Activated naive CD8-positive, alpha-beta T cell treated with anti-CD3 and anti-CD28 coated beads, Interleukin-2, amount 10 ng/mL, durations not matched to agents 7 days and 5 days (primary cell): Measurements from ENCODE around the gene ARHGAP23. TPM values are rescaled to one million over a fixed set of nuclear protein-coding genes. Genes with fewer than 3 reads are reported as not detected.
"Not testable (repeated sequence)": the region's sequence is repeated elsewhere in the genome, so short reads cannot be mapped to it uniquely, and the experiment has no call there.

ENCODE experiments used
- ATAC-seq: fragments of 150-1000 bp; cut with Tn5 transposase; one replicate; pipeline ENCODE4 v1.10.0; 2021; ENCODE audit warnings: low read depth, moderate library complexity
- POLR2A ChIA-PET: fragments of 350-600 bp; sonication (Branson Sonifier 250); formaldehyde crosslinking; loops from one replicate; lab custom pipeline; 2021; ENCODE audit warnings: antibody characterized with exemption; lab: Charles Lee
- DNase-seq: peaks from one replicate; pipeline ENCODE4 v3.0.0; 2021
- H3K27ac Mint-ChIP-seq: one replicate; pipeline ENCODE4 v1.8.0; 2022; ENCODE audit warnings: mild to moderate bottlenecking, mixed read lengths
- H3K27me3 Mint-ChIP-seq: one replicate; pipeline ENCODE4 v1.8.0; 2022; ENCODE audit warnings: mild to moderate bottlenecking, moderate library complexity, mixed read lengths
- H3K36me3 Mint-ChIP-seq: one replicate; pipeline ENCODE4 v1.8.0; 2021; ENCODE audit warnings: mild to moderate bottlenecking, mixed read lengths
- H3K4me1 Mint-ChIP-seq: one replicate; pipeline ENCODE4 v1.8.0; 2021; ENCODE audit warnings: mixed read lengths
- H3K4me3 Mint-ChIP-seq: one replicate; pipeline ENCODE4 v1.8.0; 2022; ENCODE audit warnings: mild to moderate bottlenecking, moderate library complexity, mixed read lengths
- H3K9me3 Mint-ChIP-seq: one replicate; pipeline ENCODE4 v1.8.0; 2021; ENCODE audit warnings: mixed read lengths
- total RNA-seq, 2 experiments: library from RNA; stranded (reverse); gene quantifications; one replicate each; pipeline ENCODE4 v1.2.3, GENCODE V29; 2021

ARHGAP23 gene
- total RNA-seq, 2 experiments from 2014 or later, result 0.11 to 0.25 TPM

- no peak for ATAC-seq
Observed at GRCh38 chr17:38465391-38466345, 37.4 kb downstream of the ARHGAP23 start.

GRCh38 chr17:38466346-38467315 is 38.4 kb downstream of the ARHGAP23 start:
- H3K9me3 Mint-ChIP-seq, result no peaks in the 10 kb centered on the region
- H3K27ac Mint-ChIP-seq, result no peak overlapping the region
- no peak for DNase-seq
- H3K36me3 Mint-ChIP-seq, result no peaks in the 10 kb centered on the region
- ATAC-seq, result no peak
- no peaks in the 10 kb centered on the region for H3K4me1 Mint-ChIP-seq
- POLR2A ChIA-PET, result no interaction called here
- no peak overlapping the region for H3K4me3 Mint-ChIP-seq
- H3K27me3 Mint-ChIP-seq, result peaks cover 2% of the 10 kb centered on the region

More at GRCh38 chr17:38465391-38466345, 37.4 kb downstream of the ARHGAP23 start:
- H3K9me3 Mint-ChIP-seq, result no peaks in the 10 kb centered on the region
- DNase-seq, result no peak
- no peaks in the 10 kb centered on the region for H3K36me3 Mint-ChIP-seq
- H3K27ac Mint-ChIP-seq, result no peak overlapping the region
- H3K4me3 Mint-ChIP-seq, result no peak overlapping the region
- H3K27me3 Mint-ChIP-seq, result peaks cover 4% of the 10 kb centered on the region
- POLR2A ChIA-PET, result no interaction called here
- no peaks in the 10 kb centered on the region for H3K4me1 Mint-ChIP-seq

GRCh38 chr17:38467491-38467890 is 39.2 kb downstream of the ARHGAP23 start:
- Mint-ChIP-seq H3K4me1 (no peaks in the 10 kb centered on the region), H3K27me3 (peaks cover 2% of the 10 kb centered on the region)
- no peak for ATAC-seq

GRCh38 chr17:38469875-38470274 is 41.6 kb downstream of the ARHGAP23 start:
- ATAC-seq, result no peak
- Mint-ChIP-seq H3K27ac (no peak overlapping the region), H3K36me3 (no peaks in the 10 kb centered on the region), H3K4me1 (no peaks in the 10 kb centered on the region), H3K9me3 (no peaks in the 10 kb centered on the region), H3K27me3 (peaks cover 2% of the 10 kb centered on the region), H3K4me3 (no peak overlapping the region)
- no peak for DNase-seq
- POLR2A ChIA-PET, result no interaction called here

More at GRCh38 chr17:38467491-38467890, 39.2 kb downstream of the ARHGAP23 start:
- no peak for DNase-seq
- POLR2A ChIA-PET, result no interaction called here
- no peak overlapping the region for H3K4me3 Mint-ChIP-seq
- H3K27ac Mint-ChIP-seq, result no peak overlapping the region
- H3K9me3 Mint-ChIP-seq, result no peaks in the 10 kb centered on the region
- H3K36me3 Mint-ChIP-seq, result no peaks in the 10 kb centered on the region

GRCh38 chr17:38471253-38471652 is 43.0 kb downstream of the ARHGAP23 start:
- DNase-seq, POLR2A ChIA-PET, H3K4me3 Mint-ChIP-seq, ATAC-seq, H3K9me3 Mint-ChIP-seq, H3K36me3 Mint-ChIP-seq, H3K27ac Mint-ChIP-seq, H3K4me1 Mint-ChIP-seq, H3K27me3 Mint-ChIP-seq: not testable (repeated sequence)

GRCh38 chr17:38474666-38475065 is 46.4 kb downstream of the ARHGAP23 start:
- H3K4me1 Mint-ChIP-seq, DNase-seq, H3K27ac Mint-ChIP-seq, H3K36me3 Mint-ChIP-seq, H3K9me3 Mint-ChIP-seq, H3K4me3 Mint-ChIP-seq, ATAC-seq, POLR2A ChIA-PET, H3K27me3 Mint-ChIP-seq: not testable (repeated sequence)

- no peak overlapping the region for H3K4me3 Mint-ChIP-seq
- H3K36me3 Mint-ChIP-seq, result no peaks in the 10 kb centered on the region
- H3K4me1 Mint-ChIP-seq, result no peaks in the 10 kb centered on the region
- no peak for ATAC-seq
- no peak for DNase-seq
- H3K27ac Mint-ChIP-seq, result no peak overlapping the region
- H3K27me3 Mint-ChIP-seq, result no peaks in the 10 kb centered on the region
- POLR2A ChIA-PET, result no interaction called here
- H3K9me3 Mint-ChIP-seq, result no peaks in the 10 kb centered on the region
Observed at GRCh38 chr17:38476549-38476948, 48.3 kb downstream of the ARHGAP23 start.

- ATAC-seq, POLR2A ChIA-PET, H3K27ac Mint-ChIP-seq, DNase-seq, H3K4me1 Mint-ChIP-seq, H3K27me3 Mint-ChIP-seq, H3K9me3 Mint-ChIP-seq, H3K36me3 Mint-ChIP-seq, H3K4me3 Mint-ChIP-seq: not testable (repeated sequence)
Observed at GRCh38 chr17:38477417-38477816, 49.2 kb downstream of the ARHGAP23 start.

GRCh38 chr17:38477951-38478350 is 49.7 kb downstream of the ARHGAP23 start:
- H3K36me3 Mint-ChIP-seq, H3K27ac Mint-ChIP-seq, H3K27me3 Mint-ChIP-seq, ATAC-seq, DNase-seq, H3K4me3 Mint-ChIP-seq, H3K4me1 Mint-ChIP-seq, H3K9me3 Mint-ChIP-seq, POLR2A ChIA-PET: not testable (repeated sequence)

GRCh38 chr17:38478667-38479066 is 50.4 kb downstream of the ARHGAP23 start:
- H3K9me3 Mint-ChIP-seq, H3K27me3 Mint-ChIP-seq: not testable (repeated sequence)

GRCh38 chr17:38482039-38482699 is 53.9 kb downstream of the ARHGAP23 start:
- H3K27ac Mint-ChIP-seq, POLR2A ChIA-PET: not testable (repeated sequence)

More at GRCh38 chr17:38478667-38479066, 50.4 kb downstream of the ARHGAP23 start:
- H3K27ac Mint-ChIP-seq, H3K36me3 Mint-ChIP-seq, DNase-seq, H3K4me1 Mint-ChIP-seq, POLR2A ChIA-PET, H3K4me3 Mint-ChIP-seq, ATAC-seq: not testable (repeated sequence)

GRCh38 chr17:38482700-38483043 is 54.4 kb downstream of the ARHGAP23 start:
- POLR2A ChIA-PET, ATAC-seq, H3K4me3 Mint-ChIP-seq, H3K27me3 Mint-ChIP-seq, H3K9me3 Mint-ChIP-seq, H3K27ac Mint-ChIP-seq, H3K36me3 Mint-ChIP-seq, DNase-seq, H3K4me1 Mint-ChIP-seq: not testable (repeated sequence)

More at GRCh38 chr17:38482039-38482699, 53.9 kb downstream of the ARHGAP23 start:
- not testable (repeated sequence) for DNase-seq, H3K27me3 Mint-ChIP-seq, ATAC-seq, H3K4me1 Mint-ChIP-seq, H3K4me3 Mint-ChIP-seq, H3K36me3 Mint-ChIP-seq, H3K9me3 Mint-ChIP-seq
